Measurements from ENCODE around the gene CRYGA.
"Not testable (repeated sequence)": the region's sequence is repeated elsewhere in the genome, so short reads cannot be mapped to it uniquely, and the experiment has no call there.

The CRYGA gene

GRCh38 chr2:208156439-208156838, 7.0 kb downstream of the CRYGA start:
- no peak for DNase-seq

GRCh38 chr2:208153156-208153555, 10.2 kb downstream of the CRYGA start:
- DNase-seq: no peak

- no peak for DNase-seq
Measured at GRCh38 chr2:208150956-208151355, 12.4 kb downstream of the CRYGA start.

GRCh38 chr2:208150094-208150493, 13.3 kb downstream of the CRYGA start:
- DNase-seq: no peak

GRCh38 chr2:208148803-208149202, 14.6 kb downstream of the CRYGA start:
- no peak for DNase-seq

GRCh38 chr2:208147759-208148158, 15.6 kb downstream of the CRYGA start:
- DNase-seq: no peak

GRCh38 chr2:208147008-208147407, 16.4 kb downstream of the CRYGA start:
- no peak for DNase-seq

- DNase-seq: no peak
Measured at GRCh38 chr2:208146006-208146405, 17.4 kb downstream of the CRYGA start, which contains the start of gene CRYGB. CRYGB (minus strand) TSS chr2:208146158; CDS start chr2:208146120, 38 bp downstream.

- DNase-seq: peak; percentile 8
Measured at GRCh38 chr2:208142925-208143799, 20.2 kb downstream of the CRYGA start.

GRCh38 chr2:208142240-208142924, 21.0 kb downstream of the CRYGA start:
- peak; percentile 75 for DNase-seq

- no peak for DNase-seq
Measured at GRCh38 chr2:208139447-208139846, 23.9 kb downstream of the CRYGA start.

GRCh38 chr2:208138334-208138733, 25.1 kb downstream of the CRYGA start:
- DNase-seq: not testable (repeated sequence)

- DNase-seq: no peak
Measured at GRCh38 chr2:208136716-208137094, 26.7 kb downstream of the CRYGA start.

- no peak for DNase-seq
Measured at GRCh38 chr2:208135794-208136715, 27.3 kb downstream of the CRYGA start.

- no peak for DNase-seq
Measured at GRCh38 chr2:208134928-208135586, 28.3 kb downstream of the CRYGA start.

GRCh38 chr2:208130712-208131110, 32.7 kb downstream of the CRYGA start:
- no peak for DNase-seq

- no peak for DNase-seq
Measured at GRCh38 chr2:208129744-208130711, 33.4 kb downstream of the CRYGA start, which contains the start of gene CRYGC. CRYGC (minus strand) TSS chr2:208129828; CDS start chr2:208129792, 36 bp downstream.

- DNase-seq: no peak
Measured at GRCh38 chr2:208128136-208128535, 35.3 kb downstream of the CRYGA start.

- no peak for DNase-seq
Measured at GRCh38 chr2:208127090-208127489, 36.3 kb downstream of the CRYGA start.

- DNase-seq: no peak
Measured at GRCh38 chr2:208125251-208125650, 38.1 kb downstream of the CRYGA start.

All from NCI-H1436 treated with DMSO at 0.1 percent for 48 hours (cell line).